ENCODE data around the gene ANKS1B.

DNA sequence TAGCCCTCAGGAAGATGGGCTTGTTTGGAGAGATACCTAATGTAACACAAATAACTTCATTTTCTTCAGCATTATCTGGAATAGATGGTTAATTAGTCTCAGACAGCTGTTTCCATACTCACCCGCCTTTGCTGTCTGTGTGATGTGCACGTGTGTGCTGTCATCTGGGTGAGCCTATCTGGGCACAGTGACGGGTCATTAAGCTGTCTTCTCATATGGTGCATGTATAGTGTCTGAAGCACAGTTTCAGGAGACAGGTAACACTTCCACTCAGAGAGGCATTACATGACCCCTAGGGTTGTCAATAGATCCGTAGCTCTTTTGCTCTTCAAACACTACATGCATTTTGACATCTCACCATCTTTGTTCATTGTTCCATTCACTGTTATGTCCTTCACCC lies 846.3 kb downstream of the ANKS1B start:
- TF ChIP-seq GATA2 (IDR thresholded peaks at IDR 0.05; ENCODE audit: low read depth, low read length) (no peak), GATA3 (IDR thresholded peaks at IDR 0.05; ENCODE audit: low read depth, low read length) (no peak)

Measured in SH-SY5Y (cell line).